Hepatocyte (in vitro differentiated cells): ENCODE measurements around the gene PDRG1. TPM values are rescaled to one million over a fixed set of nuclear protein-coding genes. Genes with fewer than 3 reads are reported as not detected.

Experiments
- DNase-seq: peaks from one replicate; pipeline ENCODE4 v3.0.0-alpha.2; 2016; ENCODE audit warnings: low spot score
- H2AFZ ChIP-seq: fragments of 200-600 bp; sonication (generic); 2 replicates; pipeline ENCODE4 v1.6.0; 2016; ENCODE audit warnings: antibody characterized with exemption, mild to moderate bottlenecking
- H3K27ac ChIP-seq: fragments of 200-600 bp; sonication (generic); 2 replicates; pipeline ENCODE4 v1.5.1; 2016; ENCODE audit warnings: mild to moderate bottlenecking
- H3K27me3 ChIP-seq: fragments of 200-600 bp; sonication (generic); 2 replicates; pipeline ENCODE4 v1.6.1; 2016
- H3K36me3 ChIP-seq: fragments of 200-600 bp; sonication (generic); replicated peaks from 2 replicates; pipeline ENCODE4 v1.5.1; 2016; ENCODE audit warnings: low read depth; ENCODE audit not compliant: insufficient read depth
- H3K4me1 ChIP-seq: fragments of 200-600 bp; sonication (generic); 2 replicates; pipeline ENCODE4 v1.5.1; 2016; ENCODE audit warnings: mild to moderate bottlenecking, moderate library complexity; ENCODE audit not compliant: insufficient read depth
- H3K4me2 ChIP-seq: fragments of 200-600 bp; sonication (generic); 2 replicates; pipeline ENCODE4 v1.6.0; 2016
- H3K4me3 ChIP-seq: fragments of 200-600 bp; sonication (generic); 2 replicates; pipeline ENCODE4 v1.5.1; 2016; ENCODE audit warnings: mild to moderate bottlenecking
- H3K79me2 ChIP-seq: fragments of 200-600 bp; sonication (generic); 2 replicates; pipeline ENCODE4 v1.6.0; 2017; ENCODE audit warnings: mild to moderate bottlenecking
- H3K9me2 ChIP-seq: fragments of 200-600 bp; sonication (generic); replicated peaks from 2 replicates; pipeline ENCODE4 v1.6.0; 2017; ENCODE audit warnings: mild to moderate bottlenecking; ENCODE audit not compliant: insufficient read depth
- H3K9me3 ChIP-seq: fragments of 200-600 bp; sonication (generic); 2 replicates; pipeline ENCODE4 v1.5.1; 2016; ENCODE audit warnings: low read depth, mild to moderate bottlenecking
- H4K20me1 ChIP-seq: fragments of 200-600 bp; sonication (generic); 2 replicates; pipeline ENCODE4 v1.6.0; 2016; ENCODE audit warnings: mild to moderate bottlenecking; ENCODE audit not compliant: insufficient read depth, poor library complexity, severe bottlenecking
- CTCF ChIP-seq: fragments of 200-600 bp; sonication (generic); IDR thresholded peaks from 2 replicates; pipeline ENCODE4 v1.5.1; 2016; ENCODE audit warnings: antibody characterized with exemption, mild to moderate bottlenecking; ENCODE audit not compliant: poor library complexity
- EZH2 ChIP-seq: fragments of 200-600 bp; sonication (generic); IDR thresholded peaks from 2 replicates; pipeline ENCODE4 v1.6.1; 2016; ENCODE audit warnings: antibody characterized with exemption, mild to moderate bottlenecking, borderline replicate concordance
- EZH2phosphoT487 ChIP-seq: fragments of 200-600 bp; sonication (generic); IDR thresholded peaks from one replicate; pipeline ENCODE4 v1.6.1; 2018; ENCODE audit warnings: antibody characterized with exemption, mild to moderate bottlenecking, low read depth, moderate library complexity; ENCODE audit not compliant: unreplicated experiment, severe bottlenecking
- WGBS: methylation state at CpG from one replicate; pipeline ENCODE4 v1.1.6; 2016; ENCODE audit warnings: low lambda C conversion rate; ENCODE audit errors: missing lambda C conversion rate; 5-methylcytosine and 5-hydroxymethylcytosine counted together
- polyA plus RNA-seq: library from polyadenylated mRNA; unstranded; fragments of >200 nt; fragmentation: Nextera tagmentation; extraction: Ambion mirVana; gene quantifications from 2 replicates; pipeline ENCODE4 v1.2.1, GENCODE V29; 2016
- total RNA-seq: library from RNA; depleted of rRNA; stranded (reverse); fragments of >200 nt; gene quantifications from 2 replicates; pipeline ENCODE4 v1.2.3, GENCODE V29; 2014

PDRG1 gene
- total and polyA plus RNA-seq, 2 experiments from 2014 or later = 9.1 to 25.4 TPM

- Histone ChIP-seq H3K27me3 (no peaks in the 10 kb centered on the region), H3K9me2 (no peaks in the 10 kb centered on the region), H3K4me1 (no peaks in the 10 kb centered on the region), H4K20me1 (no peaks in the 10 kb centered on the region), H3K4me2 (no peak overlapping the region), H3K27ac (no peak overlapping the region), H3K4me3 (no peak overlapping the region), H3K9me3 (no peaks in the 10 kb centered on the region), H3K36me3 (no peaks in the 10 kb centered on the region), H3K79me2 (no peaks in the 10 kb centered on the region), H2AFZ (no peak overlapping the region)
- TF ChIP-seq CTCF (no peak), EZH2 (no peak), EZH2phosphoT487 (no peak)
- DNase-seq = no peak
- WGBS = 69% methylated on average over 1 of the region's 1 CpG
These were observed 48.0 kb downstream of the PDRG1 start for GRCh38 chr20:31903627-31904386.

DNA sequence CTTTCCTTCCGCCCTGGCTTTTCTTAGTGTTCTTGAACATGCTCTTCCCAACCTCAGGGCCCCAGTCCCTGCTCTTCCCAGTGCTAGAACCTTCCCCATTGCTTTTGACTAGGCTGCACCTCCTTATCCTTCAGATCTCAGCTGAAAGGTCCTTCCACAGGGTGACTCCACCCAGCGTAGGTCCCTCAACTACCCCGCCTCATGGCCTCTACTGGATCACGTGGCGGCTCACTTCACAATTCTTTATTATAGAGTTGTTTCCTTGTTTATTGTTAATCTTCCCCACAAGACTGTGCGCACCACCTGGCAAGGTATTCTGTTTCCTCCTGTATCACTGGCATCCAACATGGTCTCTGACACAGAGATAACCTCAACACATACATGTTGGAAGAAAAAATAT, 50.2 kb downstream of the PDRG1 start:
- H3K27ac ChIP-seq = no peak overlapping the region
- WGBS = 90% methylated on average over 6 of the region's 6 CpGs
- no peaks in the 10 kb centered on the region for H3K36me3 ChIP-seq
- no peaks in the 10 kb centered on the region for H3K9me2 ChIP-seq
- no peaks in the 10 kb centered on the region for H3K4me1 ChIP-seq
- no peak overlapping the region for H2AFZ ChIP-seq
- H3K9me3 ChIP-seq = no peaks in the 10 kb centered on the region
- no peaks in the 10 kb centered on the region for H4K20me1 ChIP-seq
- H3K4me2 ChIP-seq = no peak overlapping the region
- DNase-seq = no peak
- no peaks in the 10 kb centered on the region for H3K27me3 ChIP-seq
- H3K4me3 ChIP-seq = no peak overlapping the region
- TF ChIP-seq EZH2 (no peak), EZH2phosphoT487 (no peak), CTCF (no peak)
- H3K79me2 ChIP-seq = no peaks in the 10 kb centered on the region

GRCh38 chr20:31897541-31897940, 54.3 kb downstream of the PDRG1 start:
- Histone ChIP-seq H3K9me2 (no peaks in the 10 kb centered on the region), H3K4me1 (no peaks in the 10 kb centered on the region), H3K27me3 (no peaks in the 10 kb centered on the region), H4K20me1 (no peaks in the 10 kb centered on the region), H3K79me2 (no peaks in the 10 kb centered on the region), H3K9me3 (no peaks in the 10 kb centered on the region), H3K4me3 (no peak overlapping the region), H3K4me2 (no peak overlapping the region), H3K27ac (no peak overlapping the region), H2AFZ (no peak overlapping the region), H3K36me3 (no peaks in the 10 kb centered on the region)
- TF ChIP-seq CTCF (no peak), EZH2 (no peak), EZH2phosphoT487 (no peak)
- 78% methylated on average over 9 of the region's 9 CpGs for WGBS
- no peak for DNase-seq
